ENCODE results near the gene DTNB.

Gene DTNB

DNA sequence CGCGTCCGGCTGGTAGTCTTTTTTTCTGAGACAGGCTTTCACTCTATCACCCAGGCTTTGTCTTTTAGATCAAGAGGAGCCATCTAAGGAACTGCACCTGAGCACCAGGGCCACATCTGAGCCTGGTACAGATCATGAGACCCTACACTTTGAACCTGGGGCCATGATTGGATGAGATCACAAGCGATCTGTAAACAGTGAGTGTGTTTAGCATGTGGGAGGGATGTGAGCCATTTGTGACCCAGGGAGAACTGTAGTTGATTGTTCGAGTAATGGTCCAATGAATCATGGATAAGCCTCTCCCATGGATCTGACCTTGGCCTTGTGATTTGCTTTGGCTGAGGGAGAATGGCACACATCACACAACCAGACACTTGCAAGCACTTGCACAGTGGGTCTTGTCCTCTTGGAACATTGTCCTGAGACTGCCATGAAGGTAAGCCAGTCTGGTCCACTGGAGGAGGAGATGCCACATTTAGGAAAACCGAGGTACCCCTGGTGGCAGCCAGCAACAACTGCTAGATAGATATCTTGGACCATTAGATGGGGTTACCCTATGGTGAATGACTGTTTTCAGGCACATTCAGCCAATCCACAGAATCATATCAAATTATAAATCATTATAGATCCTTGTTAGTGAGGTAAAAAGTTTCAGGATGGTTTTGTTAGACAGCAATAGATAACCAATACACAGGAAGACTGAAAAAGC, 19.5 kb upstream of the DTNB start:
- TF ChIP-seq GATA3 (IDR thresholded peaks at IDR 0.05; ENCODE audit: low read depth, low read length) = no peak
- no peak for TF ChIP-seq GATA2 (IDR thresholded peaks at IDR 0.05; ENCODE audit: low read depth, low read length)

DNA sequence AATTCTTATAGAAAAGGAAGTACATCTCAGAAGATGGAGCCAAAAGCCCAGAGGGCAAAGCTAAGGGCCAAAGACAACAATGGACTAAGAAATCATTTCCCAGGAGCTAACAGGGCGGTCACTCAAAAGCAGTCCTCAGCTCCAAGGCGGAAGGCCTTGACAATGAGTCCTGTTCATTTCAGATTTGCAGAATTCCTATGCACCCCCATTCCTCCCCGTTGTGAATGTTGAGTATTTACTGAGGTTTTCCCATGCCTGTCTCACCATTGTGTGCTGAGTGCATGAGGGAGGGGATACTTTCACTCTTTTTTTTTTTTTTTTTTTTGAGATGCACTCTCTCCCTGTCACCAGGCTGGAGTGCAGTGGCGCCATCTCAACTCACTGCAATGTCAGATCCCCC, 18.8 kb upstream of the DTNB start:
- TF ChIP-seq GATA2 (IDR thresholded peaks at IDR 0.05; ENCODE audit: low read depth, low read length) = no peak
- no peak for TF ChIP-seq GATA3 (IDR thresholded peaks at IDR 0.05; ENCODE audit: low read depth, low read length)

DNA sequence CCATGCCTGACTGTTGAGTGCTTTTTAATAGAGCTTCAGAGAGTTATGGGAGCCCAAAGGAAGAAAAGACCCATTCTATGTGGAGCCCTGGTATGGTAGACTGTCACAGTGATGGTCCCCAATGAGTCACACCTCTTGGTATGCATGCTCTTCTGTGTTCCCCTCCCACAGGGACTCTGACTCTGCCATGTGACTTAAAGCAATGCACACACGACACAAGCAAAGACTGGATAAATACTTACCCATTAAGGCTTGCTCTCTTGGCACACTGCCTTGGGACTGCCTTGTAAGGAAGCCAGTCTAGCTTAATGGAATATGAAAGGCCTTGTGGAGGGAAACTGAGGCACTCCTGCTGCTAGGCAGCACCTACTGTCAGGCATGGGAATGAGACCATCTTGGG, 16.7 kb upstream of the DTNB start:
- TF ChIP-seq GATA3 (IDR thresholded peaks at IDR 0.05; ENCODE audit: low read depth, low read length) (no peak), GATA2 (IDR thresholded peaks at IDR 0.05; ENCODE audit: low read depth, low read length) (no peak)

DNA sequence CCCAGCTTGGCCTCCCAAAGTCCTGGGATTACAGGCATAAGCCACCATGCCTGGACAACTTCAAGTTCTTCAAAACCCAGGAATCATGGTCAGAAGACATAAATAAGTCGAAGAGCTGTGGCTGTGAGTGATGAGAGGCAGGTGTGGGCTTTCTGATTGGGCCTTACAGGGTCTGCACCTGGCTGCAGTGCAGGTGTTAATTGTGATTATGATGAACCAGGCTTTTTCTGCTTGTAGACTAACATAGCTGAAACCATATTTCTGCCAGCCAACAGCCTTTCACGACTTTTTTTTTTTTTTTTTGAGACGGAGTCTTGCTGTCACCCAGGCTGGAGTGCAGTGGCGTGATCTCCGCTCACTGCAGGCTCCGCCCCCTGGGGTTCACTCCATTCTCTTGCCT, 14.9 kb upstream of the DTNB start:
- TF ChIP-seq GATA2 (IDR thresholded peaks at IDR 0.05; ENCODE audit: low read depth, low read length) = no peak
- no peak for TF ChIP-seq GATA3 (IDR thresholded peaks at IDR 0.05; ENCODE audit: low read depth, low read length)

DNA sequence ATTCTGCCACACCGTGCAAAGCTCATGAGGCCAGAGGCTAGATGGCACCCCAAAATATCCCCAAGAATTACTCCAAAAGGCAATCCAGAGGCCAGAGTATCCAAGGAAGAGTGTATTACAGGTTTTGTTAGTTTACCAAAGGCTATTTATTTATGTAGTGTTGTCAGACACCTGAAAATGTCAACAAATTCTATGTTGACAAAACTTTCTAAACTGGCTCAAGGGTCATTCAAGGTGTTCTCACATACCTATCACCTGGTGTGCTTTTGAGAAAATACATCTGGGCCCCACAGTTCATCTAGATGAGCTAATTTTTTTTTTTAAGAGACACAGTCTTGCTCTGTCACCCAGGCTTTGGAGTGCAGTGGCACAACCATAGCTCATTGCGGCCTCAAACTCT, 12.4 kb upstream of the DTNB start:
- no peak for TF ChIP-seq GATA2 (IDR thresholded peaks at IDR 0.05; ENCODE audit: low read depth, low read length)
- no peak for TF ChIP-seq GATA3 (IDR thresholded peaks at IDR 0.05; ENCODE audit: low read depth, low read length)

DNA sequence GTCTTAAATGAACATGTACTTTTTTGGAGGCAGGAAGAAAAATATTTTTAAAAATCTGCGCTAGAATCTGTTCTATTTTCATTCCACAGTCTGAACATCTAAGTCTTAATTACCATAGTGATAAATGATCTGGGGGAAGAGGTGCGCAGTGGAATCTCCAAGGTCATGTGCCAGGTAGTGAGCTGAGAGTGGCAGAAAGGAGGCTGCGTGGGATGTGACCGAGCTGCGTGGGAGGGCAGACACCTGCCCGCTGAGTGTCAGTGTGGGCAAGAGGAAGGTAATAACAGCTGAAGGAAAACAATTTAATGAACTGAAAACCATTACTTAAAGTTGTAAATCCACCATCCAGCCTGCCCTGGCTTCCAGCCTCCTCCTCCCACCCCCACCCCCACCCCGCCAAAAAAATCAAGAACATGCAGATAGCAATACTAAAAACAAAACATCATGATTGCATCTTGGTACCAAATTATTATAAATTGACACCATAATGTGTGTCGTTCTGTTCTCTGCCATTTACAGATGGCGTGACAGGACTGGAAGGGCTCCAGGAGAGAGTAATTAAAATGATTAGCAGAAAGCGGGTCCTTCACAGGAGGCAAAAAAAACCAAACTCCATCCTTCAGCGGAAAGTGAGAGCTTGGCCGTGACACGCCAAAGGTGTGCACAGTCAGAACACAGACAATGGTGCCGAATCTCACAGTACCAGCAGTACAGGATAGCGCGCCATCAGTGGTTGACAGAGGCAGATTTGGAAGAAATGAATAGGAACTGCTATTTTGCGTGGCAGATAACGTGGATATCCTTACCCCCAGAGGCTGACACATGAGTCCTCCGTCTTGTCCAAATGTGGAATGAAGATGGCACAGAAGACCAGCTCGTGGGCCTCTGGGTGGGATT, 11.4 kb upstream of the DTNB start:
- TF ChIP-seq GATA2 (IDR thresholded peaks at IDR 0.05; ENCODE audit: low read depth, low read length) = no peak
- no peak for TF ChIP-seq GATA3 (IDR thresholded peaks at IDR 0.05; ENCODE audit: low read depth, low read length)

DNA sequence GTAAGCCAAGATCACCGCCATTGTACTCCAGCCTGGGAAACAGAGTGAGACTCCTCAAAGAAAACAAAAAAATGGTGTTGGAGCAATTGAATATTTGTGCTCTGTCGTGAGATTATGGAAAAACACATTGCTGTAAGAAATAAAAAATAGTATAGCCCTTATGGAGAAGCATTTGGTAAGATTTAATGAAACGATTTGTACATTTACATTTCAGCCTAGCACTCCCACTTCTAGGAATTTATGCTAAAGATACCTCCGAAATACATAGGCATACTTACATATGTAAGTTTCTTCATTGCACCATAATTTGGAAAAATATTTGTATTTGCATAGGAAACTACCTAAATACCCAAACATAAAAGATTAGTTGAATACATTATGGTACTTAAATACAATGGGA, 8.7 kb upstream of the DTNB start:
- TF ChIP-seq GATA3 (IDR thresholded peaks at IDR 0.05; ENCODE audit: low read depth, low read length) = no peak
- no peak for TF ChIP-seq GATA2 (IDR thresholded peaks at IDR 0.05; ENCODE audit: low read depth, low read length)

DNA sequence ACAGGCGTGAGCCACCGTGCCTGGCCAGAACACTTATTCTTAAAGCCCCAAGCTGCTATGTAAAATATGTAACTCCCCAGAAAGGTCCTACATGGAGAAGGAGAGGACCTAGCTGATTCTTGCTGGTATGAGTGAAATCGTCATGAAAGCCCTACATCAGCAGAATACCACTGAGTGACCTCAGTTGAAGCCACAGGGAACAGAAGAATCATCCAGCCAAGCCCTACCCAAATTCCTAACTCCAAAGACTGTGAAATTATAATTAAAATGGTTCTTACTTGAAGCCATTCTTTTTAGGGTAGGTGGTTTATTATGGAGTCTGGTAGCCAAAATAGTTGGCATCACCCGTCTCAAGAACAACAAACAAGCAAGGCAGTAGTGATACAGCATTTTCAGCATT, 4.5 kb upstream of the DTNB start:
- no peak for TF ChIP-seq GATA2 (IDR thresholded peaks at IDR 0.05; ENCODE audit: low read depth, low read length)
- TF ChIP-seq GATA3 (IDR thresholded peaks at IDR 0.05; ENCODE audit: low read depth, low read length) = no peak

DNA sequence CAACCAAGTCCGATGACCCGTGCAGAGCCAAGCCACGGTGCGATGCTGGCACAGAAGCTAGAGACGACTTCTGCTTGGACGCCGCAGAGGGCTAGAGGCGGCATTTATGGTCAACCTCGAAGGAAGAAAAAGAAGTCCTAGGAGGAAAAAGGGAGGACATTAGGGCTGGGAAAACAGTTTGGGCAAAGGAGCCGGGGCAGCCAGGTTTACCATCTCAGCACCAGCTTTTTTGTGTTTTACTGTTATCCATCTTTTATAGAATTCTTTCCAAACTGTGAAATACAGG, 643 bp upstream of the DTNB start:
- no peak for TF ChIP-seq GATA2 (IDR thresholded peaks at IDR 0.05; ENCODE audit: low read depth, low read length)
- TF ChIP-seq GATA3 (IDR thresholded peaks at IDR 0.05; ENCODE audit: low read depth, low read length) = no peak

DNA sequence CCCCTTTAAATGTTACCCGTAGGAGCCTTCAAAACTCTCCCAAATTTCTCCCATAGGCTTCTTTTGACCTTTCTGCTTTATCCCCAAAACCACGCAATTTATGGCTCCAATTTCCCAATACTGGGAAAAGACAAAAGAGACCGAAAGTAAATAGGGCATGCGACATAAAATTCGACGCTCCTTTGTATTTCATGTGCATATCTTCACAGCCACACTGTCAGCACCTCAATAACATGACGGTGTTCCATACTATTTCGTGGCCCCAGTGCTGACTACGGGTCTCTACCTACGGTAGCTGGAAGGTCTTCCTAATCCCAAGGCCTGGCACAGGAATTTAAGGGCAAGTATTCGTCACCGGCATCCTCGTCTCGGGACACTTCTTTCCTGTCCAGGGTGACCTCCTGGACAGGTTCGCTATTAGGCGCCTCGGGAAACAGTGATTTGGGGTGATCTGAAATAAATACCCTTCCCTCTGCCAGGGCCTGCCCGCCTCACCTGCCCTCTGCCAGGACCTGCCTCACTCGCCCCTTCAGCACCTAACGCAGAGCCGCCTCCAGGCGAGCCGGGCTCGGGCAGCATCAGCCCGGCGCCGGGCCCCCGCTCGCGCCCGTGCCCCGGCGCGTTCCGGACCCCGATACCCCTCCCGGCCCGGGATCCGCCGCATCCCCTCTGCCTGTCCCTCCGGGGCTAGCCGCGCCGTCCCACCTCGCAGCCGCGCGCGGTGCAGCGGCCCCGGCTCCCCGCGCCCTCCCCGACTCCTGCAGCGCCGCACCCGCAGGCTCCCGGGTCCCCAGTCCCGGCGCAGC, 680 bp downstream of the DTNB start:
- TF ChIP-seq GATA3 (IDR thresholded peaks at IDR 0.05; ENCODE audit: low read depth, low read length) = no peak
- no peak for TF ChIP-seq GATA2 (IDR thresholded peaks at IDR 0.05; ENCODE audit: low read depth, low read length)

DNA sequence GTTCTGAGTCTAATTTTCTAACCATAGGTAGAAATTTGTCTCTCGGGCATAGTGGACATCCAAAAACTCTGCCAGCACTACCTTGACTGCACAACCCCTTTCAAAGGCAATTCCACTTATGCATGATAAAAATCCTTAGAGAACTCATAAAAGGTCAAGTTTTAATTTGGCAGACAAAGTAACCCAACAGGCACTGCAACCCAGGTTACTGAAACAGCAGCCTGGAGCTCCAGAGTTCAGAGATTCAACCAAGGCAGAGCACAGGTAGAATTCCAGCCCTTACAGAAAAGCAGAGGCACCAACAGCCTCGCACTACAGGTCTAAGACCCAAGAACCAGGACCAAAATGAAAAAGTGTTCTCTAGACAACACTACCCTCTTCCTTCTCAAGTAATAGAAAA, 1.8 kb downstream of the DTNB start:
- no peak for TF ChIP-seq GATA2 (IDR thresholded peaks at IDR 0.05; ENCODE audit: low read depth, low read length)
- TF ChIP-seq GATA3 (IDR thresholded peaks at IDR 0.05; ENCODE audit: low read depth, low read length) = no peak

DNA sequence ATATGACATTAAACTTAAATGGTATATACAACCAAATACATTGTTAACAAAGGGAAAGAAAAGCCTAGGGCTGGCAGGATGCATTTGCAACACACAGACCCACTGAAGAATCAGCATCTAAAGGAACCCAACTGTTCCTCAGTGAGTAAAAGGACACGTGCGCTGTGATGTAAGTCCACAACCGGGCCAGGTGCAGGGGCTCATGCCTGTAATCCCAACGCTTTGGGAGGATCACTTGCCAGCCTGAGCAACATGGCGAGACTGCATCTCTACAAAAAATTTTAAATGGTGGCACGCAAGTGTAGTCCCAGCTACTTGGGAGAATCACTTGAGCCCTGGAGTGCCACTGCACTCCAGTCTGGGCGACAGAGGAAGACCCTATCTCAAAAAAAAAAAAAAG, 3.9 kb downstream of the DTNB start:
- no peak for TF ChIP-seq GATA3 (IDR thresholded peaks at IDR 0.05; ENCODE audit: low read depth, low read length)
- TF ChIP-seq GATA2 (IDR thresholded peaks at IDR 0.05; ENCODE audit: low read depth, low read length) = no peak

DNA sequence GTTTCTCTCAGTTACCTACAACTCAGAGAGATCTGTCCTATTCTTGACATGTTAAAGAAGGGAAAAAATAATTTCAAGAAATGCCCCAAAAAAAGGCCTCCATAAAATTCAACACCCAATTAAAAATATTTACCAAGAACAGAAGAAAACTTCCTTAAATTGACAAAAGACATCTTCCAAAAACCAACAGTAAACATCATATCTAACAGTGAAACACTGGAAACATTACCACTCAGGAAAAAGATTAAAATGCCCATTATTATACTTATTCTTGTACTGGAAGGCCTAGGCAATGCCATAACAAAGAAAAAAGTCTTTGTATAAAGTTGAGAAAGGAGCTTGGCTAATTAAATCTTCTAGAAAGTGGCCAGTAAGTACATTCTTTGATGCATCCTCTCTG, 7.2 kb downstream of the DTNB start:
- TF ChIP-seq GATA3 (IDR thresholded peaks at IDR 0.05; ENCODE audit: low read depth, low read length) (no peak), GATA2 (IDR thresholded peaks at IDR 0.05; ENCODE audit: low read depth, low read length) (no peak)

DNA sequence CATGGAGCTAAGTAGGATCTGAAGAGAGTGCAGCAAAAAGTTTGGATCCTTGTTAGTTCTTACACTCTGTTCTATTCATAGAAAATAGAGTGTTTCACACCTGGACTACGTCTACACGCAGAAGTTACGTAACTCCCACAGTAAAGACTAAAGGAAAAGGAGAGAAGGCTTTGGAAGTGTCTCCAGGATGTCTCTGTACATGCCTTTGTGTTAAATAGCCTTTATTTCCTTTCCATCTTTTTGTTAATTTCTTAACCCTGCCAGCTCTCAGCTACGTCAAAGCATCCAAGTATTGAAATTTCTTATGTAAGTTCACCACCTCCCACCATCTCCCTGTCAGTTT, 8.4 kb downstream of the DTNB start:
- TF ChIP-seq GATA3 (IDR thresholded peaks at IDR 0.05; ENCODE audit: low read depth, low read length) (no peak), GATA2 (IDR thresholded peaks at IDR 0.05; ENCODE audit: low read depth, low read length) (no peak)
